H9 (cell line): Measurements from ENCODE around the gene IFT81. TPM values are rescaled to one million over a fixed set of nuclear protein-coding genes. Genes with fewer than 3 reads are reported as not detected.

ENCODE experiments used
- DNase-seq: peaks from one replicate; pipeline ENCODE4 v3.0.0-alpha.2; 2017
- H2AFZ ChIP-seq: one replicate; pipeline ENCODE4 v1.6.1; 2013; ENCODE audit warnings: mild to moderate bottlenecking, low read length, control low read depth, moderate library complexity
- H2AK5ac ChIP-seq: 2 replicates; pipeline ENCODE4 v1.6.1; 2013; ENCODE audit warnings: low read length, control low read depth, mixed read lengths; ENCODE audit not compliant: insufficient read length
- H2BK120ac ChIP-seq: one replicate; pipeline ENCODE4 v1.6.1; 2013; ENCODE audit warnings: low read depth, mild to moderate bottlenecking, low read length, control low read depth, inconsistent platforms; ENCODE audit not compliant: poor library complexity, severe bottlenecking
- H2BK12ac ChIP-seq: 2 replicates; pipeline ENCODE4 v1.6.1; 2013; ENCODE audit warnings: low read length, control low read depth, mixed read lengths, low read depth; ENCODE audit not compliant: insufficient read length
- H2BK15ac ChIP-seq: 2 replicates; pipeline ENCODE4 v1.6.1; 2013; ENCODE audit warnings: low read depth, low read length, control low read depth
- H2BK20ac ChIP-seq: one replicate; pipeline ENCODE4 v1.6.1; 2013; ENCODE audit warnings: low read depth, mild to moderate bottlenecking, low read length, control low read depth, inconsistent platforms; ENCODE audit not compliant: poor library complexity, severe bottlenecking
- H2BK5ac ChIP-seq: 2 replicates; pipeline ENCODE4 v1.6.1; 2013; ENCODE audit warnings: low read length, control low read depth, mixed read lengths; ENCODE audit not compliant: insufficient read length
- H3K14ac ChIP-seq: 2 replicates; pipeline ENCODE4 v1.6.1; 2013; ENCODE audit warnings: low read length, control low read depth; ENCODE audit not compliant: insufficient read depth
- H3K18ac ChIP-seq: 2 replicates; pipeline ENCODE4 v1.6.1; 2013; ENCODE audit warnings: low read depth, mild to moderate bottlenecking, mixed read lengths, low read length, control low read depth; ENCODE audit not compliant: insufficient read length
- H3K23ac ChIP-seq: 2 replicates; pipeline ENCODE4 v1.6.1; 2013; ENCODE audit warnings: low read length, control low read depth, mixed read lengths, low read depth; ENCODE audit not compliant: insufficient read length
- H3K23me2 ChIP-seq: 2 replicates; pipeline ENCODE4 v1.6.1; 2013; ENCODE audit warnings: low read depth, mild to moderate bottlenecking, mixed read lengths, low read length, control low read depth; ENCODE audit not compliant: insufficient read length, poor library complexity, severe bottlenecking
- H3K27ac ChIP-seq: 2 replicates; pipeline ENCODE4 v1.5.1; 2013; ENCODE audit warnings: low read length, control low read depth, mixed read lengths, low read depth; ENCODE audit not compliant: insufficient read length
- H3K27me3 ChIP-seq: 2 replicates; pipeline ENCODE4 v1.6.1; 2013; ENCODE audit warnings: low read length, control low read depth, inconsistent platforms; ENCODE audit not compliant: insufficient read depth
- H3K4ac ChIP-seq: 2 replicates; pipeline ENCODE4 v1.6.1; 2013; ENCODE audit warnings: low read depth, mild to moderate bottlenecking, control low read depth, inconsistent platforms, low read length, moderate library complexity
- H3K4me1 ChIP-seq: 2 replicates; pipeline ENCODE4 v1.6.1; 2013; ENCODE audit warnings: low read length, control low read depth, inconsistent platforms; ENCODE audit not compliant: insufficient read depth
- H3K4me2 ChIP-seq: 2 replicates; pipeline ENCODE4 v1.6.1; 2013; ENCODE audit warnings: low read length, control low read depth, mixed read lengths; ENCODE audit not compliant: insufficient read length, insufficient read depth
- H3K56ac ChIP-seq: 2 replicates; pipeline ENCODE4 v1.6.1; 2013; ENCODE audit warnings: low read depth, mild to moderate bottlenecking, mixed read lengths, low read length, control low read depth; ENCODE audit not compliant: insufficient read length
- H3K79me1 ChIP-seq: 2 replicates; pipeline ENCODE4 v1.6.1; 2013; ENCODE audit warnings: low read depth, mild to moderate bottlenecking, moderate library complexity, low read length, control low read depth, inconsistent platforms; ENCODE audit not compliant: insufficient read depth, poor library complexity, severe bottlenecking
- H3K79me2 ChIP-seq: 2 replicates; pipeline ENCODE4 v1.6.1; 2013; ENCODE audit warnings: low read length, control low read depth, inconsistent platforms; ENCODE audit not compliant: insufficient read depth
- H3K9ac ChIP-seq: 2 replicates; pipeline ENCODE4 v1.6.1; 2013; ENCODE audit warnings: low read length, control low read depth, mixed read lengths; ENCODE audit not compliant: insufficient read length; ENCODE audit errors: extremely low read depth
- H3K9me3 ChIP-seq: one replicate; pipeline ENCODE4 v1.6.1; 2013; ENCODE audit warnings: low read depth, low read length, inconsistent platforms; ENCODE audit not compliant: control insufficient read depth
- H3T11ph ChIP-seq: one replicate; pipeline ENCODE4 v1.6.1; 2013; ENCODE audit warnings: mild to moderate bottlenecking, low read length, control low read depth, inconsistent platforms
- H4K20me1 ChIP-seq: one replicate; pipeline ENCODE4 v1.6.1; 2013; ENCODE audit not compliant: control insufficient read depth, insufficient read length, insufficient read depth
- H4K5ac ChIP-seq: 2 replicates; pipeline ENCODE4 v1.6.1; 2013; ENCODE audit warnings: low read depth, mild to moderate bottlenecking, mixed read lengths, low read length, control low read depth; ENCODE audit not compliant: insufficient read length
- H4K8ac ChIP-seq: replicated peaks from 2 replicates; pipeline ENCODE4 v1.6.1; 2013; ENCODE audit warnings: low read length, control low read depth, mixed read lengths, low read depth; ENCODE audit not compliant: insufficient read length
- H4K91ac ChIP-seq: 2 replicates; pipeline ENCODE4 v1.6.1; 2013; ENCODE audit warnings: low read depth, mild to moderate bottlenecking, moderate library complexity, mixed read lengths, low read length, control low read depth; ENCODE audit not compliant: insufficient read length
- H3K27ac Mint-ChIP-seq, 3 experiments: 2 replicates in 2 of 3; 3 replicates in 1 of 3; pipeline ENCODE4 v1.8.0; 2020 to 2021; ENCODE audit warnings: mixed read lengths in 3 of 3, mild to moderate bottlenecking in 1 of 3, moderate library complexity in 1 of 3
- H3K27me3 Mint-ChIP-seq: 2 replicates; pipeline ENCODE4 v1.8.0; 2021; ENCODE audit warnings: low read depth, mild to moderate bottlenecking, moderate library complexity, mixed read lengths
- H3K36me3 Mint-ChIP-seq, 3 experiments: 2 replicates in 2 of 3; 3 replicates in 1 of 3; pipeline ENCODE4 v1.8.0; 2020 to 2021; ENCODE audit warnings: low read depth in 3 of 3, mixed read lengths in 3 of 3; ENCODE audit not compliant: insufficient read depth in 1 of 3
- H3K4me1 Mint-ChIP-seq, 2 experiments: 2 replicates each; pipeline ENCODE4 v1.8.0; 2020; ENCODE audit warnings: mixed read lengths in 2 of 2
- H3K4me3 Mint-ChIP-seq, 2 experiments: 2 replicates in 1 of 2; 3 replicates in 1 of 2; pipeline ENCODE4 v1.8.0; 2020 to 2021; ENCODE audit warnings: mild to moderate bottlenecking in 2 of 2, mixed read lengths in 2 of 2, moderate library complexity in 1 of 2
- H3K9me3 Mint-ChIP-seq, 2 experiments: 2 replicates in 1 of 2; 3 replicates in 1 of 2; pipeline ENCODE4 v1.8.0; 2020; ENCODE audit warnings: mild to moderate bottlenecking in 2 of 2, mixed read lengths in 2 of 2, moderate library complexity in 1 of 2
- WGBS: extraction: QIAGEN DNeasy Blood & Tissue Kit; methylation state at CpG from one replicate; pipeline ENCODE4 v1.1.7; 2013; ENCODE audit warnings: missing lambda C conversion rate, low lambda C conversion rate, mixed read lengths; ENCODE audit not compliant: insufficient read length; ENCODE audit errors: extremely low coverage; 5-methylcytosine and 5-hydroxymethylcytosine counted together
- total RNA-seq: library from RNA; stranded (reverse); gene quantifications from 2 replicates; pipeline ENCODE4 v1.2.1, GENCODE V29; 2021
- TF ChIP-seq, protein P1 (sequence below): fragments of 200-600 bp; sonication (generic); conservative IDR thresholded peaks from 3 replicates; pipeline ENCODE4 v1.8.0; 2021; ENCODE audit warnings: antibody characterized with exemption, mild to moderate bottlenecking

Gene IFT81
- total RNA-seq, 1 experiment from 2014 or later: 9.3 TPM

DNA sequence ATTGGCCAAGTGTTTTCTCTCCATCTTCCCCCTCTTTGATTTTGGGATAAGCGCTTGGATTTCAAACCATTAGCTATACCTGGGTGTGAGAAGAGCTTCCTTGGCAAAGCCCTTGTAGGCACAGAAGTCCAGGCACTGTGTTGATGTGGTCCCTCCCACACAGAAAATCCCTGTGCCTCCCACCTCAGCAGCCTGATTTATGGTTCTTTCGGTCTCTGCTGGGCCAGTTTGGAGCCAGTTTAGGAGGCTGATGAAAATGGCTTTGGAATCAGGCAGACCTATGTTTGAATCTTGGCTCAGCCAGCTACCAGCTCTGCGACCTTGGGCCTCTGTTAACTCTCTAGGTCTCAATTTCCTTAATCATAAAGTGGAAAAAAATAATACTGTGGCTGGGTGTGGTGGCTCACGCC lies 9.6 kb upstream of the IFT81 start:
- Histone ChIP-seq H3K4ac (no peak overlapping the region), H3K27ac (no peak overlapping the region)
- H3K27ac Mint-ChIP-seq: no peak overlapping the region

More for the DNA sequence above, 9.6 kb upstream of the IFT81 start:
- no peak overlapping the region for H2AK5ac ChIP-seq
- H3K27me3 ChIP-seq: no peaks in the 10 kb centered on the region
- H2BK12ac ChIP-seq: no peak overlapping the region
- H3K79me2 ChIP-seq: no peaks in the 10 kb centered on the region
- H3K4me2 ChIP-seq: no peak overlapping the region
- no peak overlapping the region for H3K56ac ChIP-seq
- H3K4me1 ChIP-seq: peaks cover 2% of the 10 kb centered on the region; the same call in 1 of the 2 replicates
- no peak overlapping the region for H2BK20ac ChIP-seq
- no peak overlapping the region for H4K5ac ChIP-seq
- H2BK5ac ChIP-seq: no peak overlapping the region
- H3K18ac ChIP-seq: no peak overlapping the region
- no peaks in the 10 kb centered on the region; a peak in 1 of 7 replicates for H3K36me3 Mint-ChIP-seq
- H3K23me2 ChIP-seq: no peaks in the 10 kb centered on the region
- H3K4me1 Mint-ChIP-seq: peaks cover under 1 to 7% of the 10 kb centered on the region in 2 experiments
- no peaks in the 10 kb centered on the region for H3K9me3 ChIP-seq
- H4K91ac ChIP-seq: no peak overlapping the region
- H3K14ac ChIP-seq: no peak overlapping the region; the same call in 1 of the 2 replicates
- no peak for DNase-seq
- no peak overlapping the region for H2AFZ ChIP-seq
- no peaks in the 10 kb centered on the region for H4K20me1 ChIP-seq
- TF ChIP-seq, protein P1, sequence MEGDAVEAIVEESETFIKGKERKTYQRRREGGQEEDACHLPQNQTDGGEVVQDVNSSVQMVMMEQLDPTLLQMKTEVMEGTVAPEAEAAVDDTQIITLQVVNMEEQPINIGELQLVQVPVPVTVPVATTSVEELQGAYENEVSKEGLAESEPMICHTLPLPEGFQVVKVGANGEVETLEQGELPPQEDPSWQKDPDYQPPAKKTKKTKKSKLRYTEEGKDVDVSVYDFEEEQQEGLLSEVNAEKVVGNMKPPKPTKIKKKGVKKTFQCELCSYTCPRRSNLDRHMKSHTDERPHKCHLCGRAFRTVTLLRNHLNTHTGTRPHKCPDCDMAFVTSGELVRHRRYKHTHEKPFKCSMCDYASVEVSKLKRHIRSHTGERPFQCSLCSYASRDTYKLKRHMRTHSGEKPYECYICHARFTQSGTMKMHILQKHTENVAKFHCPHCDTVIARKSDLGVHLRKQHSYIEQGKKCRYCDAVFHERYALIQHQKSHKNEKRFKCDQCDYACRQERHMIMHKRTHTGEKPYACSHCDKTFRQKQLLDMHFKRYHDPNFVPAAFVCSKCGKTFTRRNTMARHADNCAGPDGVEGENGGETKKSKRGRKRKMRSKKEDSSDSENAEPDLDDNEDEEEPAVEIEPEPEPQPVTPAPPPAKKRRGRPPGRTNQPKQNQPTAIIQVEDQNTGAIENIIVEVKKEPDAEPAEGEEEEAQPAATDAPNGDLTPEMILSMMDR: no peak
- H3K23ac ChIP-seq: no peak overlapping the region
- H3K9me3 Mint-ChIP-seq: no peaks in the 10 kb centered on the region; a peak in 2 of 5 replicates
- no peak overlapping the region for H2BK15ac ChIP-seq
- no peak overlapping the region for H3K4me3 Mint-ChIP-seq
- H3K9ac ChIP-seq: no peak overlapping the region
- H4K8ac ChIP-seq: no peak overlapping the region
- WGBS: no CpG with 5 or more reads among the region's 4 CpGs
- H3K27me3 Mint-ChIP-seq: no peaks in the 10 kb centered on the region; the same call in 1 of the 2 replicates
- no peak overlapping the region for H3T11ph ChIP-seq
- H3K79me1 ChIP-seq: no peaks in the 10 kb centered on the region
- no peak overlapping the region for H2BK120ac ChIP-seq
